PC-9 (cell line): ENCODE results near the gene COL18A1. TPM values are rescaled to one million over a fixed set of nuclear protein-coding genes. Genes with fewer than 3 reads are reported as not detected.
A peak's percentile ranks its signal among the peaks of the same experiment; 100 is the strongest.

Source experiments
- BruUV-seq: library from RNA; stranded (reverse); fragments of 400-500 nt; replicated peaks from 2 replicates; lab custom pipeline; 2021; lab: Mats Ljungman, UMichigan
- CTCF ChIA-PET: fragments of 300-600 bp; sonication (Branson Sonifier 250); formaldehyde crosslinking; loops from one replicate; lab custom pipeline; 2022; ENCODE audit warnings: antibody characterized with exemption; lab: Charles Lee
- POLR2A ChIA-PET: fragments of 300-600 bp; sonication (Branson Sonifier 250); formaldehyde crosslinking; loops from one replicate; lab custom pipeline; 2022; ENCODE audit warnings: antibody characterized with exemption; ENCODE audit not compliant: unreplicated experiment; lab: Charles Lee
- DNase-seq, 2 experiments: peaks; one replicate each; pipeline versions ENCODE4 v3.0.0 to v3.0.0-alpha.2; 2015 to 2022; ENCODE audit warnings: mixed read lengths in 1 of 2
- H2AFZ ChIP-seq: fragments of 200-600 bp; sonication (generic); 2 replicates; pipeline ENCODE4 v1.8.1; 2017; ENCODE audit warnings: antibody characterized with exemption
- H3F3A ChIP-seq: fragments of 200-600 bp; sonication (generic); 2 replicates; pipeline ENCODE4 v1.8.1; 2017; ENCODE audit warnings: antibody characterized with exemption, mild to moderate bottlenecking, low read depth; ENCODE audit not compliant: insufficient read depth
- H3K27ac ChIP-seq: fragments of 200-600 bp; sonication (generic); 2 replicates; pipeline ENCODE4 v1.6.1; 2016; ENCODE audit warnings: mixed run types
- H3K27me3 ChIP-seq: fragments of 200-600 bp; sonication (generic); 2 replicates; pipeline ENCODE4 v1.6.1; 2016; ENCODE audit warnings: low read depth, mixed run types; ENCODE audit not compliant: insufficient read depth
- H3K36me3 ChIP-seq: fragments of 200-600 bp; sonication (generic); 2 replicates; pipeline ENCODE4 v1.6.1; 2016; ENCODE audit warnings: low read depth, mixed run types
- H3K4me1 ChIP-seq: fragments of 200-600 bp; sonication (generic); replicated peaks from 2 replicates; pipeline ENCODE4 v1.6.1; 2016; ENCODE audit warnings: mixed run types; ENCODE audit not compliant: insufficient read depth
- H3K4me2 ChIP-seq: fragments of 200-600 bp; sonication (generic); 2 replicates; pipeline ENCODE4 v1.6.1; 2017; ENCODE audit warnings: mixed run types
- H3K4me3 ChIP-seq: fragments of 200-600 bp; sonication (generic); 2 replicates; pipeline ENCODE4 v1.6.1; 2016; ENCODE audit warnings: mixed run types
- H3K79me2 ChIP-seq: fragments of 200-600 bp; sonication (generic); 2 replicates; pipeline ENCODE4 v1.6.1; 2017; ENCODE audit warnings: low read depth, mixed run types
- H3K9me2 ChIP-seq: fragments of 200-600 bp; sonication (generic); 2 replicates; pipeline ENCODE4 v1.8.1; 2017; ENCODE audit warnings: mild to moderate bottlenecking; ENCODE audit not compliant: insufficient read depth
- H3K9me3 ChIP-seq: fragments of 200-600 bp; sonication (generic); 2 replicates; pipeline ENCODE4 v1.8.1; 2016; ENCODE audit warnings: low read depth; ENCODE audit not compliant: insufficient read depth
- H4K20me1 ChIP-seq: fragments of 200-600 bp; sonication (generic); 2 replicates; pipeline ENCODE4 v1.8.1; 2017; ENCODE audit not compliant: insufficient read depth
- EZH2 ChIP-seq: fragments of 200-600 bp; sonication (generic); IDR thresholded peaks from 2 replicates; pipeline ENCODE4 v1.8.0; 2017; ENCODE audit warnings: antibody characterized with exemption, low read depth
- intact Hi-C: fragments of 100-400 bp; cut with micrococcal nuclease; formaldehyde crosslinking; loops from one replicate; pipeline ENCODE4 v1.10.0; 2022; ENCODE audit not compliant: unreplicated experiment
- total RNA-seq: library from RNA; stranded (reverse); gene quantifications from 2 replicates; pipeline ENCODE4 v1.2.3, GENCODE V29; 2021
- TF ChIP-seq, protein P1 (sequence below): fragments of 200-600 bp; sonication (generic); conservative IDR thresholded peaks from 2 replicates; pipeline ENCODE4 v1.6.1; 2017; ENCODE audit warnings: mixed run types, antibody characterized with exemption, mild to moderate bottlenecking, moderate library complexity

COL18A1 gene
- total RNA-seq, 1 experiment from 2014 or later: 82.4 TPM

DNA sequence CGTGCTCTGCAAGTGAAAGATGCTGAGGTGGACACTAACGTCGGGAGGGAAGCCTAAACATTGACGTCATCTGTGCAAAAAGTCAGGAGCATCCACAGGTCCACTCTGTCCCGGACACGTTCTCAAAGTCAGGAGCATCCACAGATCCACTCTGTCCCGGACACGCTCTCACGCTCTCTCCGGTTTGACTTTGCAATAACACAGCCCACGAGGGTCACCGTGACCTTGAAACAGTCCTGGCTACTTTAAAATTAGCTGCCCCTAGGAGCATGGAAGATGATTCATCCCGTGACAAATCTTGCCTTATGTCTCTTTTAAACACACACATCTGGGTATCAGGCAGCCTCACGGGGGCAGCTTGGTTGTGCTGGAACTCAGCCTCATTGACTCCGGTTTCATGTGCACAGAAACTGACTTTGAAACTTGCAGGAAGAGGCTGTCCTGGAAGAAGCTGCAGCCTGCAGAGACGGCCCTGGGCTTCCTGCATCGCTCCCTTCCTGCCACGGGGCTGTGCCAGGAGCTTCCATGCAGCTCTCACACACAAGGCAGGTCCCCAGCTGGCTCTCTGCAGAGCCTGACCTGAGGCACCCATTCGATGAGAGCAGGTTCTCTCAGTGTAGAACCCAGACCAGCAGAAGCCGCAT, 18.1 kb upstream of the COL18A1 start:
- Histone ChIP-seq H3K4me1 (peaks cover 9% of the 10 kb centered on the region; the same call in 1 of the 2 replicates), H4K20me1 (no peaks in the 10 kb centered on the region), H3K9me2 (no peaks in the 10 kb centered on the region), H3K4me3 (no peak overlapping the region), H3K27me3 (peaks cover under 1% of the 10 kb centered on the region; the same call in 1 of the 2 replicates), H3K4me2 (peak overlapping the region; percentile 25; the same call in 1 of the 2 replicates), H3K9me3 (no peaks in the 10 kb centered on the region), H3F3A (no peaks in the 10 kb centered on the region), H3K36me3 (no peaks in the 10 kb centered on the region), H3K27ac (no peak overlapping the region), H3K79me2 (no peaks in the 10 kb centered on the region), H2AFZ (no peak overlapping the region)
- peak in 1 of 2 experiments; percentile 24 for DNase-seq
- TF ChIP-seq, protein P1, sequence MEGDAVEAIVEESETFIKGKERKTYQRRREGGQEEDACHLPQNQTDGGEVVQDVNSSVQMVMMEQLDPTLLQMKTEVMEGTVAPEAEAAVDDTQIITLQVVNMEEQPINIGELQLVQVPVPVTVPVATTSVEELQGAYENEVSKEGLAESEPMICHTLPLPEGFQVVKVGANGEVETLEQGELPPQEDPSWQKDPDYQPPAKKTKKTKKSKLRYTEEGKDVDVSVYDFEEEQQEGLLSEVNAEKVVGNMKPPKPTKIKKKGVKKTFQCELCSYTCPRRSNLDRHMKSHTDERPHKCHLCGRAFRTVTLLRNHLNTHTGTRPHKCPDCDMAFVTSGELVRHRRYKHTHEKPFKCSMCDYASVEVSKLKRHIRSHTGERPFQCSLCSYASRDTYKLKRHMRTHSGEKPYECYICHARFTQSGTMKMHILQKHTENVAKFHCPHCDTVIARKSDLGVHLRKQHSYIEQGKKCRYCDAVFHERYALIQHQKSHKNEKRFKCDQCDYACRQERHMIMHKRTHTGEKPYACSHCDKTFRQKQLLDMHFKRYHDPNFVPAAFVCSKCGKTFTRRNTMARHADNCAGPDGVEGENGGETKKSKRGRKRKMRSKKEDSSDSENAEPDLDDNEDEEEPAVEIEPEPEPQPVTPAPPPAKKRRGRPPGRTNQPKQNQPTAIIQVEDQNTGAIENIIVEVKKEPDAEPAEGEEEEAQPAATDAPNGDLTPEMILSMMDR: no peak
- no peak for TF ChIP-seq EZH2
- POLR2A ChIA-PET: interaction anchor here (0.6 to 1.6 kb wide), 2 partner anchors 20 to 159 kb away, joined by 3 to 8 read pairs; no protein-coding TSS in a partner anchor
- CTCF ChIA-PET: interaction anchor here (0.9 kb wide), 1 partner anchor 20 kb away, joined by 3 read pairs; no protein-coding TSS in a partner anchor
- intact Hi-C loops: no loop called here
- BruUV-seq: no TSS peak

DNA sequence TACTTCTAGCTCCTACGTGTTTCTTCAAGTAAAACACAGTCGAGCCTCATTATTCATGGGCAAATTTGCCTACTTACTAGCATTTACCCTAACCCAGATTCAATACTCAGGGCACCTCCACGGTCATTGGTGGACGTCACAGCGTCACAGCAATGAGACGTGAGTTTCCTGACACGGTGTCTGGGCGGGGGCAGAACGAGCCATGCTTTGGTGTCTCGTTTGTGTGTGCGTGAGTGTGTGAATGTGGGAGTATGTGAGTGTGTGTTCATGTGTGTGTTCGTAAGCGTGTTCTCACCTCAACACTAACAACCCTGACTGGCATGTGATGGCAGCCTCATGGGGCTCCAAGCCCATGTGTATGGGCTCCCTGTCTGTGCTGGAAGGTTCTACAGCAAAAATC, 17.5 kb upstream of the COL18A1 start:
- Histone ChIP-seq H4K20me1 (no peaks in the 10 kb centered on the region), H3K4me2 (no peak overlapping the region), H3K4me3 (no peak overlapping the region), H3K27ac (no peak overlapping the region), H3K9me3 (no peaks in the 10 kb centered on the region), H3K4me1 (peaks cover 9% of the 10 kb centered on the region; the same call in 1 of the 2 replicates), H3K9me2 (no peaks in the 10 kb centered on the region), H2AFZ (no peak overlapping the region), H3K27me3 (peaks cover 6% of the 10 kb centered on the region; the same call in 1 of the 2 replicates), H3F3A (no peaks in the 10 kb centered on the region), H3K79me2 (no peaks in the 10 kb centered on the region), H3K36me3 (no peaks in the 10 kb centered on the region)
- TF ChIP-seq, protein P1: no peak
- TF ChIP-seq EZH2: no peak
- no peak for DNase-seq
- POLR2A ChIA-PET: interaction anchor here (1.6 kb wide), 1 partner anchor 21 kb away, joined by 8 read pairs; no protein-coding TSS in a partner anchor
- CTCF ChIA-PET: no interaction called here
- intact Hi-C loops: no loop called here
- BruUV-seq: no TSS peak

DNA sequence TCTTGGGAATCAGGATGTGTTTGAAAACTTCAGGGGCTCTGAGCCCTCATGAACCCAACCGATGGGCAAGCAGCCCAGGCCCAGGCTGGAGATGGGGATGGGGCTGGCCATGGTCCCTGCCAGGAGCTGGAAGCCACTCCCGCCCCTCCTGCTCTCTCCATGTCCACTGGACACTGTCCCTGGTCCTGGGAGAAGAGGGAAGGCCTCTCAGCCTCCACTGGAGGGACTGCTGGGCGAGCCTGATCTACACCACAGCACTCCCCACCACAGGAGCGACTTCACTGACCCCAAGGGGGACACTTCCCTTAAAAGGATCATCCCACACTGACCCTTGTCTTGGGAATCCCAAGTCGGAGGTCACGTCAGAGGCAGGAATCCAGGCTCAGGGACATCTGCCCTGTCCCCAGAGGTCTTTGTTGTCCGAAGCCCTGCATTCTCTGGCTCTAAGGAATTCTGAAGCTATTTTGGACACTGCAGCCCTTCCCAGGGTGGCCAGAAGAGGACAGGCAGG, 16.9 kb upstream of the COL18A1 start:
- Histone ChIP-seq H3K9me2 (no peaks in the 10 kb centered on the region), H3K9me3 (no peaks in the 10 kb centered on the region), H3K27me3 (peaks cover 6% of the 10 kb centered on the region; the same call in 1 of the 2 replicates), H4K20me1 (no peaks in the 10 kb centered on the region), H3K36me3 (no peaks in the 10 kb centered on the region), H3K27ac (no peak overlapping the region), H3K4me1 (peaks cover 9% of the 10 kb centered on the region; the same call in 1 of the 2 replicates), H2AFZ (no peak overlapping the region), H3K79me2 (no peaks in the 10 kb centered on the region), H3K4me3 (no peak overlapping the region), H3F3A (no peaks in the 10 kb centered on the region), H3K4me2 (no peak overlapping the region)
- intact Hi-C loops: no loop called here
- ChIA-PET CTCF (no interaction called here), POLR2A (interaction anchor here (0.7 kb wide), 1 partner anchor 22 kb away, joined by 12 read pairs; no protein-coding TSS in a partner anchor)
- no peak for DNase-seq
- no TSS peak for BruUV-seq
- TF ChIP-seq EZH2: no peak
- TF ChIP-seq, protein P1: no peak
